Activated T-cell treated with anti-CD3 and anti-CD28 coated beads for 4 hours (primary cell): ENCODE data around the gene SBF1.

Experiments used
- DNase-seq: peaks from one replicate; pipeline ENCODE4 v3.0.0-alpha.2; 2020

Gene SBF1

DNA sequence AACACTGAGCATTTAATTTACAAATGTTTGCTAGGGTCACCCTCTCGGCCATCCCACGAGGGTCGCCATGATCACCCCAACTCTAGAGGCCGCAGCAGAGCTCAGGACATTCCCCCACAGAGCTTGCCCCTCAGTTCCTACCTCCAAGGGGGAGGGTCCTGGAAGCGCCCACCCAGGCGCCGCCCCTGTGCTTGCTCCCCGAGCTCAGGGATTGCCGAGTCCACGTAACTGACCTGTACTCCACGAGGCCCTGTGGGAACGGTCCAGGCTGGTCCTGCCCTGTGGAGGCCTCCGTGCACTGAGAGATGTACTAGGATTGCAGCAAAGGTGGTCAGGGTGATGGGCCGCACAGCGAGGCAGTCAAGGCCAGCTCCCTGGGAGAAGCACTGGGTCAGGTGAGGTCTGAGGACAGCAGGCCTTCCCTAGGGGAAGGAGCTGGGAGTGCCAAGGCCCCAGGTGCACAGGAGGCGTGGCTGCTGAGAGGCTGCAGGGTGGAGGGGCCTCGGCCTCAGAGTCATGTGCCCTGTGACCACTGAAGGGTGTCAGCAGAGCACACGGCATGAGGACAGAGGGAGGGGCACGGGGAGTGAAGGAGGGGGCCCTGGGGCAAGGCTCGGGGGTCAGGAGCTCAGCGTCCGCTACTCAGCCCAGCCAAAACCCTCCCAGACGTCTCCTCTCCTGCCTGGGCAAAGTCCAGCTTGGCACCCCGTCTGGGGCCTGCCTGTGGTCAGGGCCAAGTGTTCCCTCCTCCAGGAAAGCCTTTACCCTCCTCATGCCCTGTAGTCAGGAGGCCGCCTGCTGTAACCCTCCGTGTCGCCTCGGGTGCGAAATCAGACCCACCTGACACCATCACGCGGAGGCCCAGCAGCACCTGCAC, 9.4 kb upstream of the SBF1 start:
- no peak for DNase-seq

DNA sequence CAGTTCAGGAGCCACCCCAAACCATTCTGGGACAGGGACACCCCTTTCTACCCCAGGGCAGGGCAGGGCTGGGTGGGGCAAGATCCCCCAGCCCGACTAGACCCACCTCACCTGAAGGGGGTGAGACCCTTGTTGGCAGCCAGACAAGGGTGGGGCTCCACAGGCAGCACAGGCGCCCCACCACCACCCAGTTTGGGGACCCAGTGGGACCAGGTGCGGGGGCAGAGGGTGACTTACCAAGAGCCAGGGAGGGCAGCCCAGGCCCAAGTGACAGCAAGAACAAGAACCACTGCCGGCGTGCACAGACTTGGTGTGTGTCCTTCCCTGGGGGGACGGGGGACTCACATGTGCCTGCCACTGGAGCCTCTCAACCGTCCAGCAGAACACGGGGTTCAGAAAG, 8.7 kb upstream of the SBF1 start:
- no peak for DNase-seq

DNA sequence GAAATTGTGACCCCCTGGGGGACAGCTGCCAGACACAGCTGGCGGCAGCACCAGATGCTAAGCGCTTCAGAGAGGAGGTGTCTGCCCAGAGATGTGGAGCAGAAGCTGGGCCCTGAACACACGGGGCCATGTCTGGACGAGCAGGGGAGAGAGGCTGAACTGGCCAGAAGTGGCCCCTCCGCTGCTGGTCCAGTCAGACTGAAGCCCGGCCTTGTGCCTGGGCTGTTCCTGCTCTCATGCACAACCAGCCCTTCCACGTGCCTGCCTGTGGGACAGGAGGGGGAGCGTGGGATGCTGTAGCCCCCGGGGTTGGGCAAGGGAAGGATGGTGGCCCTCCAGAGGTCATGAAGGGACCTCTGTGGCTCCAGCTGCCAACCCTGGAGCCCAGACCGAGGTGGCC, 8.3 kb upstream of the SBF1 start:
- no peak for DNase-seq

DNA sequence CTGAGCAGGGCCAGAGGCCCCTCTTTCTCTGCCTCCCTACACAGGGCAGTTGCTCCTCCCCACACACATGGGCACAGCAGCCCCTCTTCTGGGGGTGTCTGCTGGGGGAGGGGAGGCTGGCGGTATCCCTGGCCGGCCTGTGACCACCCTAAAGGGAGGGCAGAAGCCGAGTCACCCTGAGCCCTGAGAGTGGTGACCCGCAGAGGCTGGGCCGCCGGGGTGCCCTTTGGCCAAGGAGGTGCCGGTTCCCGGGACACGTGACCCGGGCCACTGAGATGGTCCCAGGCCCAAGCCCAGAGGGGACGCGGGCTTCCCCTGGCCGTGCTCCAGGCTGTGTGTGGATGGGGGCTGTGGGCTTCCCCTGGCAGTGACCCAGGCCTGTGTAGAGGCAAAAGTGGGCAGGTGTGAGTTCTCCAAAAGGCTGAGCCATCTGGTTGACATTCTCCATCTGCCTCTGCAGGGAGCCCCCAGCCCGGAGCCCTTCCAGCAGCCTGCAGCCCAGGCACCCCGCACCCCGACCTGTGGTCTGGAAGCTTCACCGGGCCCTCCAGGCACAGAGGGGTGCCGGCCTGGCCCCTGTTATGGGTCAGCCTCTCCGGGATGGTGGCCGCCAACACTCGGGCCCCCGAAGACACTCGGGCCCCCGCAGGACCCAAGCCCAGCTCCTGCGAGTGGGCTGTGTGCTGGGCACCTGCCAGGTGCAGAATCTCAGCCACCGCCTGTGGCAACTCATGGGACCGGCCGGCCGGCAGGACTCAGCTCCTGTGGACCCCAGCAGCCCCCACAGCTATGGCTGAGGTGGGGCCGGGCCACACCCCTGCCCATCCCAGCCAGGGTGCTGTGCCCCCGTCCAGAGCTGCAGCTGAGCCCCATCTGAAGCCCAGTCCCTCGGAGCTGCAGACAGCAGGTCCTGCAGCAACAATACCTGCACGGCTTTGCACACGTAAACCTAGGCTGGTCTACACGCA, 7.6 kb upstream of the SBF1 start:
- DNase-seq = no peak

DNA sequence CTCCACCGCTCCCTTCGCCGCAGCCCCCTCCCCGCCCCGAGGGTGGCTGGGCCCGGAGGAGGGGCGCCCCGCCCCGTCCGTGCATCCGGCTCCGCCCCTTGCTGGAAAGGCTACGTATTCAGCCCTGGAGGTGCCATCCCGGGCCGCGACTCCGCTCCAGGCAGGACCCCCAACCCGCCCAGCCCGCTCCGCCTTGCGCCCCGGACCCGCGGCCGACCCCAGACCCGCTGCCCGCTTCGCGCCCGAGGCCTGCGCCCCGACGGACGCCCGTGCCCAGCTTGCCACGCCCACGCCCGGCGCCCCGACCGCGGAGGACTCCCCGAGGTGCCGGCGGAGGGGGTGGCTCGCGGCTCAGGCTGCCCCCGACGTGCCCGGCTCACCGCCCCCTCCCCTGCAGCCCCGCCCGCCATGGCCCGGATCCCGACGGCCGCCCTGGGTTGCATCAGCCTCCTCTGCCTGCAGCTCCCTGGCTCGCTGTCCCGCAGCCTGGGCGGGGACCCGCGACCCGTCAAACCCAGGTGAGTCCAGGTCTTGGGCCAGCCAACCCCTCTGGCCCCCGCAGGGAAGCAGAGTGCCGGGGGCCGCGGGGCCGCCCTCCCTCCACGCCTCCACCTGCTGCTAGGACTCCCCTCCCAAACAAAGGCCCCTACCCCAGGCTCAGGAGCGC, 6.7 kb upstream of the SBF1 start, which contains the start of gene ADM2:
ADM2 (plus strand) TSS at position 104 of the 667 bp plus-strand sequence; CDS start at position 409, 305 bp downstream.
- peak; percentile 57 for DNase-seq

DNA sequence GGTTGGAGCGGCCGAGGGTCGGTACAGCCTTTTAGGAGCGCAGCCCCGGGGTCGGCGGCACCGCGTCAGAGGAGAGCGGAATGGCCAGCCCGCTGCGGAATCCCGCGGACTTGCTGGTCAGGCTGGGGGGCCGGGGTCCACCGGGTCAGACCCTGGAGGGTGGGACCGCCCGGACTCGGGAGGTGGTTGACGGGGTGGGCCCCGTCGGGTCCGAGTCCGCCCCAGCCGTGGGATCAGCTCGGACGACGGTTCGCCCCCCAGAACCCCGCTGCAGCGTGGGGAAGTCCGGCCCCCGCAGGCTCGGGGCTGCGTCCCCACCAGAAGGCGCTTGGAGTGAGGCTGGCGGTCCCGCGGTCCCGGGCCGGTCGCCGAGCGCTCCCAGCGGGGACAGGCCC, 6.2 kb upstream of the SBF1 start:
- DNase-seq = no peak

- DNase-seq = no peak
Observed at GRCh38 chr22:50479721-50480120, 4.9 kb upstream of the SBF1 start.

DNA sequence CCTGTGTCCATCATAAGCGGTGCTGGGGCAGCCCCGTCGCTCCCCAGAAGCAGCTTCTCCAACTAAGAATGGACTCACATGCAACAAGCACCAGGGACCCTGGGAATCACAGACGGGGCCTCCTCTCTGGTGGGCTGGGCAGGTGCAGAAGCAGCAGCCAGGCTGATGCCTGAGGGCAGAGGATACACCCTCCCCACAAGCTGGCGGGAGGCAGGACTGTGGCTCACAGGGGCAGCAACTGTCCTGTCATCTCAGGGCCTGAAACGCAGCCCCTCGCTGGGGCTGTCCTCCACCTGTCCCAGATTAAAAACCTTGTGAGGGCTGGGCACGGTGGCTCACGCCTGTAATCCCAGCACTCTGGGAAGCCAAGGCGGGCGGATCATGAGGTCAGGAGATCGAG, 3.1 kb upstream of the SBF1 start:
- DNase-seq = no peak

DNA sequence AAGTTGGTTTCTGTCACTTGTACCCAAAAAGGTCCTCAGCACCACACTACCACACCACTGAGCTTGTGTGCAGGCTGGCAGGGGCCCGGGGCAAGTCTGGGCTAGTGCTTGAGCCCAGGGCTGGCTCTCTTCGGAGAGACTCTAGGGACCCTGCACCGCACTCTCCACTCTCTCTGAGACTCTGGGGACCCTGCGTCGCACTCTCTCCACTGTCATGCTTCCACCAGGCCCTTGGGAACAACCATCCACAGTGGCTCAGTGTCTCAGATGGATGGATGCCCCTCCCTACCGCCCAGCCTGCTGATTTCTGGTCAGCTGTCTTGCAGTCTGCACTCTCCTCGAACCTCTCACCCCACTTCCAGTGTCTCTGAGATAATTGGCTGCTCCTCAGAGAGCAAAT, 2.0 kb upstream of the SBF1 start:
- no peak for DNase-seq

- DNase-seq = no peak
Observed at GRCh38 chr22:50475652-50476002, 792 bp upstream of the SBF1 start.

- DNase-seq = no peak
Observed at GRCh38 chr22:50473855-50474671, 772 bp downstream of the SBF1 start.

DNA sequence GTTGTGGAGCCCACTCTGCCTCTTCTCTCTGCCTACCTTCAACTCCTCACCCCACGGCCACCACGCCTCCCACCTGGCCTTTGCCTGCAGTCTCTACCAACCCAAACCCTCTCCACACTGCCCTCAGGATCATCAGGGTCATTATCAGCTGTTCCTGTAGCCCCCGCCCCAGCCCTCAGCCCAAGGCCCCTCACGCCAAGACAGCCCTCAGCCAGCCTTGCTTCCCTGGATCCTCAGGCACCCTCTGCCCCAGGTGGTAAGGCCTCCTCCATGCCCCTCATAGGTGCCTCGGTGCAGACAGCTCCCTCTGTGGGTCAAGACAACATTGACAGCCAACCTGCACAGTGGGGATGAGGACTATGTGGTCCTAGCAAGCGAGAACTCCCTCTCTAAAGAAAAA, 1.7 kb downstream of the SBF1 start:
- DNase-seq = no peak

- DNase-seq = no peak
Observed at GRCh38 chr22:50471962-50472361, 2.9 kb downstream of the SBF1 start.

GRCh38 chr22:50471197-50471847, 3.5 kb downstream of the SBF1 start:
- DNase-seq = no peak

DNA sequence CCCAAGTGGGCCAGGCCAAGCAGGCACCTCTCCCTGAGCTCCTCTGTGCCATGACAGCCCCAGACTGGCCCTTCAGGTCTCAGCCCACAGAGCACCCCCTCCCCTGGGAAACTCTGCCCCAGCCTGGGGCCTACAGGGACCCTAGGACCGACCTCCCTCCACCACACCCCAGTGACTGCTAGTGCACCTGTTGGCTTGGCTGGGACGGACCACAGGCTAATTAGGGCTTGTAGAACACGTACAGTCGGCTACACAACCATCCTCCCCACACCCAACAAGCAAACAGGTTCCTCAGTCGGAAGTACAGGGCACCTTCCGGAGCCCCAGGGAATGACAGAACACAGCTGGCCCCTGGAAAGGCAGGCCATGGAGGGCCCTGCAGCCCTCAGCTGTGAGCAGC, 4.3 kb downstream of the SBF1 start:
- no peak for DNase-seq

GRCh38 chr22:50469377-50470305, 5.2 kb downstream of the SBF1 start:
- peak; percentile 94 for DNase-seq

DNA sequence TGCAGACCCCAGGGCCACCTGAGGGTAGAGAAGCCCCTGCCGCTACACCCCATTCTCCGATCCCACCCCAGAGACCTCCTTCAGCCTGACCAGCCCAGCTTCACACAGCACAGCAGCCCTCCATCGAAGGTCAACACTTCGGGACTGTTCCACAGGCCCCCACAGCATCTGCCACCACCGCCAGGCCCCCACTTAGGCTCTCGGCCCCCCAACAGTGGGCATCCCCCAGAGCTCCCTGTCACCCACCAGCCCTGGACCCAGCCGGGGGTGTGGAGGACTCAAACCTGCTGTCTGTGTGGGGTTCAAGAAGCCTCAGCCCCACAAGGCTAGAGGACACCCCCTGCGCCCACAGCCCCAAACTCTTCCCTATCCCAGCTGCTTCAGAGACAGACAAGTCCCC, 6.2 kb downstream of the SBF1 start:
- DNase-seq = no peak

- DNase-seq = no peak
Observed at GRCh38 chr22:50467773-50468440, 6.9 kb downstream of the SBF1 start.

DNA sequence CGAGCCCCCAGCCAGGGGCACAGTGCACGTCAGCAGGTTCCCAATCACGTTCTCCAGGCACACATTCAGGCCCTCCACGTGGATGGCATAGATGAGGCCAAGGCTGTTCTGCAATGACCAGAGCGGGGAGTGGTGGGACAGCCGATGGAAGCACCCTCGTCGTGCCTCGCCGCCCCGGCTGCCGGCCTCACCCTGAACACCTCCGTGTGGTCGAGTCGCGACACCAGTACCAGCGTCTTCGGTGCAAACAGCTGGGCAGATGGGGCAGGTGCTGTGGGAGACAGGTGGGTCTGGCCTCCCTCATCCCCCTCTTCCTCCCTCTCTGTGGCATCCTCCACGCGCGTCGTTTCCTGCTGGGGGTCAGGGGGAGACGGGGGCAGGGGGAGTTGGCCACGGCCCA, 7.5 kb downstream of the SBF1 start:
- DNase-seq = no peak
